ENCODE measurements around the gene FAM3B.

Gene FAM3B

GRCh38 chr21:41368735-41369104, 52.1 kb downstream of the FAM3B start:
- no peak for DNase-seq (ENCODE audit: low read depth)

GRCh38 chr21:41369105-41369919, 52.7 kb downstream of the FAM3B start:
- peak; percentile 24 for DNase-seq (ENCODE audit: low read depth)

- DNase-seq (ENCODE audit: low read depth) = peak; percentile 29
These were observed 53.6 kb downstream of the FAM3B start for GRCh38 chr21:41369920-41370839.

- no peak for DNase-seq (ENCODE audit: low read depth)
These were observed 54.5 kb downstream of the FAM3B start for GRCh38 chr21:41370840-41371684.

GRCh38 chr21:41371685-41372030, 55.1 kb downstream of the FAM3B start:
- no peak for DNase-seq (ENCODE audit: low read depth)

GRCh38 chr21:41373253-41373652, 56.7 kb downstream of the FAM3B start:
- no peak for DNase-seq (ENCODE audit: low read depth)

- no peak for DNase-seq (ENCODE audit: low read depth)
These were observed 57.2 kb downstream of the FAM3B start for GRCh38 chr21:41373763-41374162.

GRCh38 chr21:41374177-41374712, 57.6 kb downstream of the FAM3B start:
- no peak for DNase-seq (ENCODE audit: low read depth)

GRCh38 chr21:41374867-41375533, 58.4 kb downstream of the FAM3B start:
- DNase-seq (ENCODE audit: low read depth) = no peak

- no peak for DNase-seq (ENCODE audit: low read depth)
These were observed 59.3 kb downstream of the FAM3B start for GRCh38 chr21:41375875-41376274.

GRCh38 chr21:41377715-41378114, 61.1 kb downstream of the FAM3B start:
- DNase-seq (ENCODE audit: low read depth) = no peak

GRCh38 chr21:41378849-41379248, 62.2 kb downstream of the FAM3B start:
- no peak for DNase-seq (ENCODE audit: low read depth)

GRCh38 chr21:41379901-41380300, 63.3 kb downstream of the FAM3B start:
- DNase-seq (ENCODE audit: low read depth) = no peak

GRCh38 chr21:41381731-41382130, 65.1 kb downstream of the FAM3B start:
- DNase-seq (ENCODE audit: low read depth) = no peak

GRCh38 chr21:41387042-41387819, 70.6 kb downstream of the FAM3B start:
- no peak for DNase-seq (ENCODE audit: low read depth)

GRCh38 chr21:41387824-41388223, 71.2 kb downstream of the FAM3B start:
- DNase-seq (ENCODE audit: low read depth) = no peak

GRCh38 chr21:41388259-41388658, 71.7 kb downstream of the FAM3B start:
- DNase-seq (ENCODE audit: low read depth) = no peak

- DNase-seq (ENCODE audit: low read depth) = no peak
These were observed 73.5 kb downstream of the FAM3B start for GRCh38 chr21:41390043-41390639.

- DNase-seq (ENCODE audit: low read depth) = no peak
These were observed 77.4 kb downstream of the FAM3B start for GRCh38 chr21:41393876-41394465.

All from T follicular helper cell (primary cell).